GM10266 (cell line): Measurements from ENCODE around the gene ZNF792.

Experiments used
- DNase-seq: peaks from one replicate; pipeline ENCODE4 v3.0.0; 2012; ENCODE audit errors: extremely low spot score
- TF ChIP-seq, protein P1 (sequence below): IDR thresholded peaks from 2 replicates; pipeline ENCODE4 v1.5.1; 2012; ENCODE audit warnings: mild to moderate bottlenecking, low read depth; ENCODE audit not compliant: control insufficient read depth, insufficient read depth; ENCODE audit errors: missing control alignments

ZNF792 gene

DNA sequence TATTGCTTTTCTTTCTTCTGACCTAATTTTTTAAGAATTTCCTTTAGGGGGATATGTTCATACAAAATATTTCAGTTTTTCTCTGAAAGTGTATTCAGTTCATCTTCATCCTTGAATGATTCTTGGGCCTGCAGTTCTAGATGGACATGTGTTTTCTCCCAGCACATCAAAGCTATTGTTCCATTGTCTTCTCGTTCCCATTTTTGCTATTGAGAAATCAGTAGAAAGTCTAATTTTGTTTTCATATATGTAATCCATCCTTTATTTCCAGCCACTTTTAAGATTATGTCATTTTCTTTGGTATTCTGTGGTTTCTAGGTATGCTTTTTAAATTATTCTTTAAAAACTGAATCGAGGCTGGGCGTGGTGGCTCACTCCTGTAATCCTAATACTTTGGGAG, 20.3 kb upstream of the ZNF792 start:
- TF ChIP-seq, protein P1, sequence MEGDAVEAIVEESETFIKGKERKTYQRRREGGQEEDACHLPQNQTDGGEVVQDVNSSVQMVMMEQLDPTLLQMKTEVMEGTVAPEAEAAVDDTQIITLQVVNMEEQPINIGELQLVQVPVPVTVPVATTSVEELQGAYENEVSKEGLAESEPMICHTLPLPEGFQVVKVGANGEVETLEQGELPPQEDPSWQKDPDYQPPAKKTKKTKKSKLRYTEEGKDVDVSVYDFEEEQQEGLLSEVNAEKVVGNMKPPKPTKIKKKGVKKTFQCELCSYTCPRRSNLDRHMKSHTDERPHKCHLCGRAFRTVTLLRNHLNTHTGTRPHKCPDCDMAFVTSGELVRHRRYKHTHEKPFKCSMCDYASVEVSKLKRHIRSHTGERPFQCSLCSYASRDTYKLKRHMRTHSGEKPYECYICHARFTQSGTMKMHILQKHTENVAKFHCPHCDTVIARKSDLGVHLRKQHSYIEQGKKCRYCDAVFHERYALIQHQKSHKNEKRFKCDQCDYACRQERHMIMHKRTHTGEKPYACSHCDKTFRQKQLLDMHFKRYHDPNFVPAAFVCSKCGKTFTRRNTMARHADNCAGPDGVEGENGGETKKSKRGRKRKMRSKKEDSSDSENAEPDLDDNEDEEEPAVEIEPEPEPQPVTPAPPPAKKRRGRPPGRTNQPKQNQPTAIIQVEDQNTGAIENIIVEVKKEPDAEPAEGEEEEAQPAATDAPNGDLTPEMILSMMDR = no peak
- DNase-seq = no peak

DNA sequence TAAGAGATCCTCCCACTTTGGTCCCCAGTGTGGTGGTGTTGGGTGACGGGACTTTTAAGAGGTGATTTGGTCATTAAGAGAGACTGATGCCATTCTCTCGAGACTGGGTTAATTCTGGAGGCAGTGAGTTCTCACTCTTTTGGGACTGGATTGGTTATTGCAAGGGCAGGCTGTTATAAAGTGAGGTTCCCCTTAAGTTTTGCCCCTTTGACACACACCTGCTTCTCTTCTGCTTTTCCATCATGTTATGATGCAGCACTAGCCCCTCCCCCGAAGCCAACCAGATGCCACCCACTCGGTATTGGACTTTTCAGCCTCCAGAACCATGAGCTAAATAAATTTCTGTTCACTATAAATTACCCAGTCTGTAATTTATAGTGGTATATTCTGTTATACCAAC, 19.8 kb upstream of the ZNF792 start:
- DNase-seq = no peak
- TF ChIP-seq, protein P1 = no peak

DNA sequence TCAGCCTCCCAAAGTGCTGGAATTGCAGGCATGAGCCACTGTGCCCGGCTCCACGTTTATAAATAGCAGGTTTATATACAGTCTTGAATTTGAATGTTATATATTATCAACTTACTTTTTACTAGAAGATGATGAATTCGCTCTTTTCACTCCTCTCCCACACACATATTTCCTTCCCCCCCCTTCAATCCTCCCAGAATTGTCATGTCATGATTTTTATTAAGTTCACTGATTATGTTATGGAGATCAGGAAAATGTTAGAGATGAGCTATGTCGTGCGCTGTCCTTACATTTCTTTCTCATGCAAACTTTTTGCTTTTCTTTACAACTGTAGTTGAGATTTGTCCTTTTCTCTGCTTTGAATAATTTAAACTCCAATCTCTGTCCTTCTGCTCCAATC, 18.2 kb upstream of the ZNF792 start:
- TF ChIP-seq, protein P1 = no peak
- DNase-seq = no peak

DNA sequence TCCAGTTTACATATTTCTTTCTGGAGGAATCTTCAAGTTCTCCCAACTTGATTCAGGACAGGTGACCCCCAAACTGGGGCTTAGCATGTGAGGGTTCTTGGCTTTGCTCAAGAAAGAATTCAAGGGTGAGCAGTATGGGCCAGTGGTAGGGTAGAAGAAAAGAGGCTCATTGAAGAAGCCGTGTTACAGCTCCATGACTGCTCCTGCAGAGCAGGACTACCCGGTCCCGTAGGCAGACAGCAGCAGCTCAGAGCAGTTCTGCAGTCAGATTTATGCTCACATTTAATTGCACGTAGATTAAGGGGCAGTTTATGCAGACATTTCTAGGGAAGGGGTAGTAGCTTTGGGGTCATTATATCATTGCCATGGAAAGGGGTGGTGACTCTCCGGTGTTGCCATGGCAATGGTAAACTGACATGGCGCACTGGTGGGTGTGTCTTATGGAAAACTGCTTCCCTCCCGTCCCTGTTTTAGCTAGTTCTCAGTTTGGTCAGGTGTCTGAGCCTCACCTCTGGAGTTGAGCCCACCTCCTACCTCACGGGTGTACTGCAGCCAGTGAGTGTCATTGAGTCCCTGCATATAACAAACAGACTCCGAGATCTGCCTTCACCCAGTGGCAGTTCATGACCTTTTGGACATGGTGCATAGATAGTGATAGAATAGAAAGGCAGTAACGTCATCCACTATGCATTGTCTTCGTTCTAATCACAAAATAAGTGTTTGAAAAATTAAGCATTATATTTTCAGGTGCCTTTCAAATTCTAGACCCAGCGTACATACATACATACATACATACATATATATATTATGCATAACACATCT, 16.0 kb upstream of the ZNF792 start:
- TF ChIP-seq, protein P1 = no peak
- no peak for DNase-seq

DNA sequence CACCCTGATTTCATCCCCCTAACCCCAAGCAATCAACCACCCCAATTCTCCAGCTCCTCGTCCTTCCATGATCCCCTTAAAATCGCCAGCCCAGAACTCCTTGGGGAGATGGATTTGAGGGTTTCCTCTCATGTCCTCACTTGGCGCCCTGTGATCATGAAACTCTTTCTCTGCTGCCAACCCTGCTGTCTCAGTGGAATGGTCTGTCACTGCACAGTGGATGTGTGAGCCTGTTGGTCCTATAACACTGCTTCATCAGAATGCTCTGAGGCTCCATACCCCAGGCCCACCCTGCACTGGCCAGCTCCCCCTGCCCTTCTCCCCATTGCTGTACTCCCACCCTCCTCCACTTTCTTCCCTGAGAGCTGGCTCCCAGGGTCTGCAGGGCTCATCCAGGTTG, 12.6 kb upstream of the ZNF792 start:
- DNase-seq = no peak
- TF ChIP-seq, protein P1 = no peak

DNA sequence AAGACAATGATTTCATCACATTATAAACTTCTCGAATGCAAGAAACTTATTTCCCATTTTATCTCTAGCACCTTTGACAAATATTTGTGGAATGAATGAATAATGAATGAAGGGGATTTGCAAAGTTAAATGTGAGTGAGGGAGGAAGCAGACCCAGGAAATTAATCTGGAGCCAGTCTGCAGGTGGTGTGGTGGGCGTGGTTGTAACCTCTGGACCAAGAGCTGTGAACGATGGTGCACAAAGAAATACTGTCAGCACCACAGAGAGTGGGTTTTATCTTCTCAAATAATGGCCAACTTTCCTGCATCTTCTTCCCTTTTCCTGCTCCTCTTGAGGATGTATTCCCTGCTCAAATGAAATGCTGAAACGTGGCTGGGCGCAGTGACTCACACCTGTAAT, 11.0 kb upstream of the ZNF792 start:
- TF ChIP-seq, protein P1 = no peak
- no peak for DNase-seq

DNA sequence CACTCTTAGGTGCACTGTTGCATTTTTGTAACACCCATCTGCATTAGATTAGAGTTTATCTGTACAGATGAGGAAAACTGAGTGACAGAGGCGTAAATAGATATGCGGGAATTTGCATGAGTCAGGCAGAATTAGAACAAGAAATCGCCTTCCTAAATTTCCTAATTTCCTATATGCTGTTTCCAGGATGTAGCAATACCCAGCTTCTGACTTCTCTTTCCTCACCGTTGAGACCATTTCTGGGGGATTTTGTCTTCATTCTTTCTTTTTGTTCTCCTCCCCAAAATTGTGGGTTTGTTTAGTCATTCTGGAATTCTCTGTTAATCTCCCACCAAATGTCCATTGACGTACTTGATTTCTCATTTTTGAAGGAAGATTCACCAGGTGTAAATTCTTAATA, 10.6 kb upstream of the ZNF792 start:
- DNase-seq = no peak
- TF ChIP-seq, protein P1 = no peak
